Upper lobe of left lung (tissue), 4 donors: ENCODE measurements around the gene AKT2.

Experiments
- POLR2A ChIP-seq, 4 donors: fragments of 450-650 bp; IDR thresholded peaks; one replicate each; pipeline ENCODE4 v1.5.1; 2016 to 2017; ENCODE audit warnings: antibody characterized with exemption in 4 of 4, mild to moderate bottlenecking in 2 of 4
- POLR2AphosphoS5 ChIP-seq, 2 donors: sonication (generic); formaldehyde crosslinking; IDR thresholded peaks; one replicate each; pipeline ENCODE4 v1.5.1; 2017; ENCODE audit warnings: antibody characterized with exemption in 2 of 2
- TF ChIP-seq, protein P1 (sequence below), 6 experiments: fragments of 450-650 bp in 4 of 6; fragments of 200-600 bp in 2 of 6; sonication (generic) in 2 of 6; IDR thresholded peaks; one replicate each; pipeline ENCODE4 v1.5.1; 2016 to 2019; ENCODE audit warnings: antibody characterized with exemption in 6 of 6

DNA sequence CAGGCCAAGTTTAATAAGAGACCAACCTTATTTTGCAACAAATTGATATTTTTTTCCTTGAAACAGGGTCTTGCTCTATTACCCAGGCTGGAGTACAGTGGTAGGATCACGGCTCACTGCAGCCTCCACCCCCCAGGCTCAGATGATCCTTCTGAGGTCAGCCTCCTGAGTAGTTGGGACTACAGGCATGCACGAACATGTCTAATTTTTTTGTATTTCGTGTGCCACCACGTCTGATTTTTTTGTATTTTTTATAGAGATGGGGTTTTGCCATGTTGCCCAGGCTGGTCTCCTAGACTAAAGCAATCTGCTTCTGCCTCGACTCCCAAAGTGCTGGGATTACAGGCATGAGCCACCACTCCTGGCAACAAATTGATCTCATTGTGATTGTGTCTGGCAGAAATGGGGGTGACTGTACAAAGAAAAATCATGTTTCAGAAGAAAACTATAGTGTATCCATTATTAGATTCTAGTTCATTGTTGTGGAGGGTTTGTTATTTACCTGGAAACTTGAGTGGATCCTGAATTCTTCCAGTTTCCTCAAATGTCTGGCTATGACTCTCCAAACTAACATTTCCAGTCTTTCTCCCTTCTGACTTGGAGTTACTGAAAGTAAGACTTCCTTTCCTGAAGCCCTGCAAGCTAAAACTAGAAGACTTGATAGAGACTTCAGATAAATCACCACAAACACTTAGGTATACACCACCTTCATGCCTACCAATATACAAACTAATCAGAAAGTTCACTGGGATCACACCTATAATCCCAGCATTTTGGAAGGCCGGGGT lies 17.3 kb upstream of the AKT2 start:
- TF ChIP-seq, protein P1, sequence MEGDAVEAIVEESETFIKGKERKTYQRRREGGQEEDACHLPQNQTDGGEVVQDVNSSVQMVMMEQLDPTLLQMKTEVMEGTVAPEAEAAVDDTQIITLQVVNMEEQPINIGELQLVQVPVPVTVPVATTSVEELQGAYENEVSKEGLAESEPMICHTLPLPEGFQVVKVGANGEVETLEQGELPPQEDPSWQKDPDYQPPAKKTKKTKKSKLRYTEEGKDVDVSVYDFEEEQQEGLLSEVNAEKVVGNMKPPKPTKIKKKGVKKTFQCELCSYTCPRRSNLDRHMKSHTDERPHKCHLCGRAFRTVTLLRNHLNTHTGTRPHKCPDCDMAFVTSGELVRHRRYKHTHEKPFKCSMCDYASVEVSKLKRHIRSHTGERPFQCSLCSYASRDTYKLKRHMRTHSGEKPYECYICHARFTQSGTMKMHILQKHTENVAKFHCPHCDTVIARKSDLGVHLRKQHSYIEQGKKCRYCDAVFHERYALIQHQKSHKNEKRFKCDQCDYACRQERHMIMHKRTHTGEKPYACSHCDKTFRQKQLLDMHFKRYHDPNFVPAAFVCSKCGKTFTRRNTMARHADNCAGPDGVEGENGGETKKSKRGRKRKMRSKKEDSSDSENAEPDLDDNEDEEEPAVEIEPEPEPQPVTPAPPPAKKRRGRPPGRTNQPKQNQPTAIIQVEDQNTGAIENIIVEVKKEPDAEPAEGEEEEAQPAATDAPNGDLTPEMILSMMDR (IDR thresholded peaks at IDR 0.05) = no peak
- no peak for TF ChIP-seq POLR2A (IDR thresholded peaks at IDR 0.05)
- no peak for TF ChIP-seq POLR2AphosphoS5 (IDR thresholded peaks at IDR 0.05)
